Middle frontal gyrus (tissue), 1 donor: Measurements from ENCODE around the gene B3GLCT.

ENCODE experiments used
- DNase-seq: peaks from one replicate; pipeline ENCODE4 v3.0.0-alpha.2; 2015; ENCODE audit warnings: low spot score; ENCODE audit errors: extremely low spot score

B3GLCT gene

GRCh38 chr13:31349156-31349555, 149.4 kb downstream of the B3GLCT start:
- DNase-seq, result no peak

DNA sequence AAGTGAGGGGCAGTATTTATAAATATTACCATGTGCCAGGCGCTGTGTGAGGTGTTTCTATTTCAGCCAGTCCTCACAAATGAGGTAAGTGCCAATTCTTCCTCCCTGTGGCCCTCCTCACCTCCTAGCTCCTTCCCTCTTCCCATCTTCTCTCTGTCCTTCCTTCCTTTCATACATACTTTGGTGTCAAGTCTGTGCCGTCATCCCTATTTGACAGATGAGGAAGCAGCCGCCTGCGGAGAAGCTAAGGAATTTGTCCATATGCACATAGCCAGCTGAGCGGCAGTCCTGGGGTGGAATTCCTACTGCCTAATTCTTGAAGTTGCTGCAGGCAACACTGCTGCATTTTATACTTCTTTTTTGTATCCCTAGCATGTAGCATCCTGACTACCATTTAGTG, 150.8 kb downstream of the B3GLCT start:
- no peak for DNase-seq

GRCh38 chr13:31351376-31351775, 151.6 kb downstream of the B3GLCT start:
- DNase-seq, result no peak

- DNase-seq, result no peak
Observed at GRCh38 chr13:31352467-31352866, 152.7 kb downstream of the B3GLCT start.

DNA sequence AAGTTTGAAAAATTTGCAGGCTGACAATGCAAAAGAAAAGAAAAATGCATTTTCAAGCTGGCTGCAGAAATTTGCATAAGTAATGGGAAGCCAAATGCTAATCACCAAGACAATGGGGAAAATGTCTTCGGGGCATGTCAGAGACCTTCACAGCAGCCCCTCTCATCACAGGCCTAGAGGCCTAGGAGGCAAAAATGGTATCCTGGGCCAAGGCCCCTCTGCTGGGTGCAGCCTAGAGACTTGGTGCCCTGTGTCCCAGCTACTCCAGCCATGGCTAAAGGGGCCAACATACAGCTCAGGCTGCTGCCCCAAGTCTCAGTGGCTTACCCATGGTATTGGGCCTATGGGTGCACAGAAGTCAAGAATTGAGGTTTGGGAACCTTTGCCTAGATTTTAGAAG, 155.2 kb downstream of the B3GLCT start:
- no peak for DNase-seq

- no peak for DNase-seq
Observed at GRCh38 chr13:31356991-31357390, 157.2 kb downstream of the B3GLCT start.

- DNase-seq, result no peak
Observed at GRCh38 chr13:31357581-31357980, 157.8 kb downstream of the B3GLCT start.

- no peak for DNase-seq
Observed at GRCh38 chr13:31361673-31362072, 161.9 kb downstream of the B3GLCT start.

DNA sequence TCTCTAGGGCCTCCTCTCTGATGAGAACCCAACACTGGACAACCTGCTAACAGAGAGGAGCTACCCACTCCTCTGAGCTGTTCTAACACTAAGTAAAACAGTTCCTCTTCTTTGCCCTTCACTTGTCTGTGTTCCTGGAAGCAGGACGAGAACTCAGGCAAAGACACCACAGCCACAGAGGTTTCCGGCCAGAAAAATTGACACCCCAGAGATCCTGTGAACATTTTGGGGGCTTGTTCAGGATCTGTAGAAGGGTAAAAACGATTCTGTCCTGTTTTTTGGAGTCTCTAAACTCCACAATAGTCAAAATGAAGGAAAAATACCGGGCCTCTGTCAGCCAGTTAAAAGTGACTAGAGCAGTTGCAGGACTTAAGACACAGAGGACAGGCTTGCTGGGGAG, 165.9 kb downstream of the B3GLCT start:
- DNase-seq, result no peak

DNA sequence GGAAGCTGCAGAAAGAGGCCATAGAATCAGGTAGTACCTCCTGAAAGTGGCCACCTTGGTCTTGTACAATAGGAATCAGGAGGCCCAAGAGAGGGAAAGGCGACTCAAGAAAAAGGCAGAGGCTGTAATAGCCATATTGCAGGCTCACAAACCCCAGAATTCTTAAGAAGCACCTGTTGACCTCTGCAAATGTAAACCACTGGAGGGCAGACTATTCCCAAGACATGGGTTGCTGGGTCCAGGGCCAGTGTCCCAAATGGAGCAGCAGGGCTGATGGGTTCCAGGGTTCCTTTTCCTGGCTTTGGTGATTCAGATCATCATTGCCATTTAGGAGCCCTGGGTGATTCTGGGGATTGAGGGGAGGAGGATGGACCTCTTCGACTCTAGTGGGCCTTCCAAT, 167.6 kb downstream of the B3GLCT start:
- DNase-seq, result no peak

DNA sequence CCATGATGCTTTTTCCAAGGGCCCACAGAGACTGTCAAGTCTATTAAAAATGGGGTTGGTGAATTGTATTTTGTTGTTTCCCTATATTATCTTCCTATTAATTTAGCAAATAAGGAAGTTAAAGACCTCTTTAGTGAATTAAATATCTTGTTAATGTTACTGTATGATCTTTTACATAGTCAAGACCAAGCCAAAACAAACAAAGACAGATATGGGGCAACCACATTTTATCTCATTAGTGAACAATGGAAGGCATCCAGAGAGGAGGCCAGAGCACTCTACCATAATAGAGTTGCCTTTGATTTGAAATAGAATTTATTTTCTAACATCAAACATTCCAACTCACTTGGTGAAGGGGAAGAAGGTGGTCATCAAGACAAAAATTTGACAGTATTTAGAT, 169.4 kb downstream of the B3GLCT start:
- DNase-seq, result no peak

GRCh38 chr13:31372454-31372853, 172.7 kb downstream of the B3GLCT start:
- no peak for DNase-seq

DNA sequence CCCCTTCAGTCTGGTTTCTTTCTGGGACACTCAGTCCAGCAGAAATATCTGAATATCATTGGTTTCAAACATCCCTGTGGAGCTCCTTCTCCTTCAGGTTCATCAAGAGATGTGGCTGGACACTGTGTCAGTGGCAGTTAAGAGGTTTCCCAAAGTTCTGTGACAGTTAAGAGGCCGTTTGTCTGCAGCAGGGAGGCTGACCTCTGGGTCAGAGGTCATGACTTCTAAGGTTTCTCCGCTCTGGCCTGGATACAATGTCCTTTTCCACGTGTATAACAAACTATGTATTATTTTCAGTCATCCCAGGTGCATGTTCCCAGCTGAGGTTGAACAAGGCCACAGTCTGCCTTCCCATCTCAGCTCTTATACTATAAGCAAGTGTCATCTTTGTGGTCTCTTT, 174.9 kb downstream of the B3GLCT start:
- DNase-seq, result no peak

- DNase-seq, result no peak
Observed at GRCh38 chr13:31377946-31378345, 178.2 kb downstream of the B3GLCT start.

GRCh38 chr13:31380715-31381114, 180.9 kb downstream of the B3GLCT start:
- DNase-seq, result no peak
